ENCODE data around the gene LSAMP.

The LSAMP gene

GRCh38 chr3:116264546-116265319 lies 180.6 kb downstream of the LSAMP start:
- DNase-seq (ENCODE audit: insufficient read length, low spot score), result no peak
- TF ChIP-seq SPI1 (IDR thresholded peaks at IDR 0.05; ENCODE audit: low read depth, low read length) (no peak), POLR2AphosphoS5 (IDR thresholded peaks at IDR 0.05; ENCODE audit: low read depth, low read length) (no peak), POU2F2 (IDR thresholded peaks at IDR 0.05; ENCODE audit: low read depth, low read length) (no peak)
- FAIRE-seq, result no peak

GRCh38 chr3:116263842-116264545 lies 181.3 kb downstream of the LSAMP start:
- TF ChIP-seq POLR2AphosphoS5 (IDR thresholded peaks at IDR 0.05; ENCODE audit: low read depth, low read length) (no peak), PAX5 (IDR thresholded peaks at IDR 0.05; ENCODE audit: insufficient read depth, low read length, severe bottlenecking) (no peak)
- DNase-seq (ENCODE audit: insufficient read length, low spot score) (no peak), FAIRE-seq (no peak)

DNA sequence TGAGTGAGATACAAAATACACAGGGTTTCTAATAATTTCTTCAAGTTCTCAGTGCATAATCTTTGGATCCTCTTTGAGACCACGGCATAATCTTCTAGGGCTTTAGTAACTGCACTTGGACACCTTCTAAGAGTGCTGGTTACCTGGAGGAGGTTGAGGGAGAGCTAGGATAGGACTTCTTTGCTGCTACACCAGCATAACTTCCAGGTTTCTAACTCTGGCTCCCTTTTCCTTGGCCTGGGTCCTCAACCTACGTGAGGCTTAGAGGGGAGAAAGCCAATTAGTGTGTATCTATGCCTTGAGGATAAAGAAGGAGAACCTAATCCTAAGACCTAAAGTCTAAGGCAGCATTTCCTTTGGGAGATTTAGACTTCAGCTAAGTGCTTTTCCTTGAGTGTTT lies 184.8 kb downstream of the LSAMP start:
- FAIRE-seq, result no peak
- TF ChIP-seq POLR2AphosphoS5 (IDR thresholded peaks at IDR 0.05; ENCODE audit: low read depth, low read length) (no peak), TAF1 (IDR thresholded peaks at IDR 0.05; ENCODE audit: low read depth, low read length) (no peak), PAX5 (IDR thresholded peaks at IDR 0.05; ENCODE audit: insufficient read depth, low read length, severe bottlenecking) (no peak)
- no peak for DNase-seq (ENCODE audit: insufficient read length, low spot score)

DNA sequence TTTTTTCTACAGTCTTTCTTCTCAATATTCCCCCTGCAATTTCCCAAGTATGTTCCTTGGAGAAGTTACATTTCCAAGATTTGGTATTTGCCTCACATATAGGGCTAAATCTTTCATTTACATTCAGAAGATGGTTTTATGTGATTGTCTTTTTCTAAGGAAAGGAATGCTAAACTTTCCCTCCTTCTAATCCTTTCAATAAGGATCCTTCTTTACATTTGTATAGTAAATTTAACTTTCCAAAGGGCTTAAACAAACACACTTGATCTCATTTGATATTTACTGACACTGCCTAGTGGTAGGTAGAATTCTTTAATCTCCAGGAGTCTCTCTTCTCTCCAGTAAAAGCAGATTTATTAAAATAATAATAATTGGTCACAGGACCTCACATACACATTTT lies 185.3 kb downstream of the LSAMP start:
- DNase-seq (ENCODE audit: insufficient read length, low spot score), result no peak
- no peak for TF ChIP-seq POLR2AphosphoS5 (IDR thresholded peaks at IDR 0.05; ENCODE audit: low read depth, low read length)
- no peak for TF ChIP-seq PAX5 (IDR thresholded peaks at IDR 0.05; ENCODE audit: insufficient read depth, low read length, severe bottlenecking)
- no peak for TF ChIP-seq POLR2A (IDR thresholded peaks at IDR 0.05; ENCODE audit: low read depth, low read length)
- no peak for TF ChIP-seq SPI1 (IDR thresholded peaks at IDR 0.05; ENCODE audit: low read depth, low read length)
- TF ChIP-seq TAF1 (IDR thresholded peaks at IDR 0.05; ENCODE audit: low read depth, low read length), result no peak
- TF ChIP-seq POU2F2 (IDR thresholded peaks at IDR 0.05; ENCODE audit: low read depth, low read length), result no peak
- no peak for FAIRE-seq

GRCh38 chr3:116256843-116257485 lies 188.3 kb downstream of the LSAMP start:
- TF ChIP-seq SPI1 (IDR thresholded peaks at IDR 0.05; ENCODE audit: low read depth, low read length) (no peak), POLR2AphosphoS5 (IDR thresholded peaks at IDR 0.05; ENCODE audit: low read depth, low read length) (no peak), POLR2A (IDR thresholded peaks at IDR 0.05; ENCODE audit: low read depth, low read length) (no peak), POU2F2 (IDR thresholded peaks at IDR 0.05; ENCODE audit: low read depth, low read length) (no peak), TAF1 (IDR thresholded peaks at IDR 0.05; ENCODE audit: low read depth, low read length) (no peak), PAX5 (IDR thresholded peaks at IDR 0.05; ENCODE audit: insufficient read depth, low read length, severe bottlenecking) (no peak)
- FAIRE-seq (no peak), DNase-seq (ENCODE audit: insufficient read length, low spot score) (no peak)

DNA sequence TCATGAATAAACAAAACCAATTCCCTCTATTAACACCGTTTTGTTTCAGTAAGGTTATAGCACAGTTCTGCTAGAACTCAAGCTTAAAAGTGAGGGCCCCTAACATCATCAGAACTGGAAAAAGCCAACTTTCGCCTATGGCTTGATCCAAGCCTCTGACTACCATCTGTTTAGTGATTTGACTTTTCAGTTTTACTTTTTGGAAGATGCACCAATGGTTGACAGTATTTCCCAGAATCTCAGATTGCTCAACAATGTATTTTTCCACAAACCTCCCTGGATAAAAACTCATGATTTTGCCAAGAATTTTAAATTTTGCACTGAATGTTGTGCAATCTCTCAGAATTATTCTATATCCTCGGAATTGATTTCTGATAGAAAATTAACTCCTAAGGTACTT lies 190.7 kb downstream of the LSAMP start:
- FAIRE-seq (no peak), DNase-seq (ENCODE audit: insufficient read length, low spot score) (no peak)
- TF ChIP-seq PAX5 (IDR thresholded peaks at IDR 0.05; ENCODE audit: insufficient read depth, low read length, severe bottlenecking), result no peak
- TF ChIP-seq SPI1 (IDR thresholded peaks at IDR 0.05; ENCODE audit: low read depth, low read length), result no peak
- no peak for TF ChIP-seq POLR2A (IDR thresholded peaks at IDR 0.05; ENCODE audit: low read depth, low read length)
- no peak for TF ChIP-seq POU2F2 (IDR thresholded peaks at IDR 0.05; ENCODE audit: low read depth, low read length)
- TF ChIP-seq POLR2AphosphoS5 (IDR thresholded peaks at IDR 0.05; ENCODE audit: low read depth, low read length), result no peak
- TF ChIP-seq TAF1 (IDR thresholded peaks at IDR 0.05; ENCODE audit: low read depth, low read length), result no peak

- no peak for DNase-seq (ENCODE audit: insufficient read length, low spot score)
- no peak for FAIRE-seq
- TF ChIP-seq PAX5 (IDR thresholded peaks at IDR 0.05; ENCODE audit: insufficient read depth, low read length, severe bottlenecking) (no peak), TAF1 (IDR thresholded peaks at IDR 0.05; ENCODE audit: low read depth, low read length) (no peak), SPI1 (IDR thresholded peaks at IDR 0.05; ENCODE audit: low read depth, low read length) (no peak), POLR2AphosphoS5 (IDR thresholded peaks at IDR 0.05; ENCODE audit: low read depth, low read length) (no peak), POLR2A (IDR thresholded peaks at IDR 0.05; ENCODE audit: low read depth, low read length) (no peak), POU2F2 (IDR thresholded peaks at IDR 0.05; ENCODE audit: low read depth, low read length) (no peak)
Measured at GRCh38 chr3:116253511-116253910, 191.8 kb downstream of the LSAMP start.

GRCh38 chr3:116247605-116248004 lies 197.7 kb downstream of the LSAMP start:
- FAIRE-seq (no peak), DNase-seq (ENCODE audit: insufficient read length, low spot score) (no peak)
- TF ChIP-seq POLR2A (IDR thresholded peaks at IDR 0.05; ENCODE audit: low read depth, low read length), result no peak
- TF ChIP-seq PAX5 (IDR thresholded peaks at IDR 0.05; ENCODE audit: insufficient read depth, low read length, severe bottlenecking), result no peak
- no peak for TF ChIP-seq POU2F2 (IDR thresholded peaks at IDR 0.05; ENCODE audit: low read depth, low read length)
- no peak for TF ChIP-seq TAF1 (IDR thresholded peaks at IDR 0.05; ENCODE audit: low read depth, low read length)
- no peak for TF ChIP-seq POLR2AphosphoS5 (IDR thresholded peaks at IDR 0.05; ENCODE audit: low read depth, low read length)
- TF ChIP-seq SPI1 (IDR thresholded peaks at IDR 0.05; ENCODE audit: low read depth, low read length), result no peak

GRCh38 chr3:116246406-116246980 lies 198.8 kb downstream of the LSAMP start:
- FAIRE-seq (no peak), DNase-seq (ENCODE audit: insufficient read length, low spot score) (no peak)
- TF ChIP-seq TAF1 (IDR thresholded peaks at IDR 0.05; ENCODE audit: low read depth, low read length) (no peak), POU2F2 (IDR thresholded peaks at IDR 0.05; ENCODE audit: low read depth, low read length) (no peak), POLR2AphosphoS5 (IDR thresholded peaks at IDR 0.05; ENCODE audit: low read depth, low read length) (no peak), SPI1 (IDR thresholded peaks at IDR 0.05; ENCODE audit: low read depth, low read length) (no peak), PAX5 (IDR thresholded peaks at IDR 0.05; ENCODE audit: insufficient read depth, low read length, severe bottlenecking) (no peak), POLR2A (IDR thresholded peaks at IDR 0.05; ENCODE audit: low read depth, low read length) (no peak)

All from GM12891 (cell line).